HuH-7 (cell line): ENCODE measurements around the gene FOXA1.
A peak's percentile ranks its signal among the peaks of the same experiment; 100 is the strongest.

ENCODE experiments used
- DNase-seq: peaks from one replicate; pipeline ENCODE4 v3.0.0; 2011; ENCODE audit warnings: low spot score

The FOXA1 gene

DNA sequence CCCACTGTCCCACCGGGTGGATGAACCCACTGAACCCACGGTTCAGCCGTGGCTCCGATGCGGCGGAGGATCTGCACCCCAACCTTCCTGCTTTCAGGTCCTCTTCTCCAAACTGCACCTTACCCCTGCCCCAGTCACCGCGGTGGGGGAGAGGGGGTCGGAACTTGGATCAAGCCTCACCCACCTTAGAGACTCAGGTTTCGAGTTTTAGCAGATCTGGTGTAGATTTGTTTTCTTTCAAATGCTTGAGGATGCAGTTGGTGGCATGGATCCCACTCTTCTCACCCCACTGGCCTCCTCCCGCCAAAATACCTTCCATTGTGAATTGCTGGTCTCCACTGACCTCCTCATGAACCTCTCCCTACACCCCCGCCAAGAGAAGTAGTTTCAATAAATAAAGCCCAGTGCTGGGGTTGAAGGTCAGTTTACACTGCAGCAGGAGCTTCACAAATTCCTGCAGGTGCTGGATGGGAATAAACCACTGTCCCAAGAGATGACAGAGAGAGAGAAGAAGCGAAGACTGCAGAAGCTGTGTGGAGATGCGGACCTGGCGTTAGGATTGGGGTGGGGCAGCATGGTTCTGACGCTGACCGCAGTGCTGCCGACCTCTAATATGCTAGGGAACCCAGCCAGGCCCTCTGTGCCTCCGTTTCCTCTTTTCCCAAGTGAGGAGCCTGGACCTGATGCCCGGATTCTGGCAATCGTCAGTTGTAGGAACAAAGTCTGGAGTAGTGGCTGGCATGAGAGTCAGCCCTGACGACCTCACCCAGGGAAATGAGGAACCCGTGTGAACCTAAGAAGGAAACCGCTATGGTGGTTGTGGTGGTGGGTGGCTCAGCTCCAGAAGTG lies 7.8 kb upstream of the FOXA1 start:
- DNase-seq = peak; percentile 76

DNA sequence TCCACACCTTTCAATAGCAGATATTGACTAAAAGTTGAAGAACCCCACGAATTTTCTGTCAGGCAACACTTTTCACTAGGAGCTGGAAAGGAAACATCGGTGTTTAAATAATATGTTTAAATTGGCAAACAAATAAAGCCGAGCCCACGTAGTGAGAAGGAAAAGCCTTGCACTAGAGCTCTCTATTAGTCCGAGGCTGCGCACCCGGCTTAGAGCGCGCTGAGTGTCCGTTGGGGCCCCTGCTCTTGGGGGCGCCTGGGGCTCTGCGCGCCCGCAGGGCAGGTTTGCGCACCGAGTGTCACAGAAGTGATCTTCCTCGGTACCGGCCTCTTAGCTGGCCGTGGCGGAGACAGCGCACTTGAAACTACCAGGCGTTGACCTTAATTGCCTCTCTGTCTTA lies 6.8 kb upstream of the FOXA1 start:
- DNase-seq = no peak

DNA sequence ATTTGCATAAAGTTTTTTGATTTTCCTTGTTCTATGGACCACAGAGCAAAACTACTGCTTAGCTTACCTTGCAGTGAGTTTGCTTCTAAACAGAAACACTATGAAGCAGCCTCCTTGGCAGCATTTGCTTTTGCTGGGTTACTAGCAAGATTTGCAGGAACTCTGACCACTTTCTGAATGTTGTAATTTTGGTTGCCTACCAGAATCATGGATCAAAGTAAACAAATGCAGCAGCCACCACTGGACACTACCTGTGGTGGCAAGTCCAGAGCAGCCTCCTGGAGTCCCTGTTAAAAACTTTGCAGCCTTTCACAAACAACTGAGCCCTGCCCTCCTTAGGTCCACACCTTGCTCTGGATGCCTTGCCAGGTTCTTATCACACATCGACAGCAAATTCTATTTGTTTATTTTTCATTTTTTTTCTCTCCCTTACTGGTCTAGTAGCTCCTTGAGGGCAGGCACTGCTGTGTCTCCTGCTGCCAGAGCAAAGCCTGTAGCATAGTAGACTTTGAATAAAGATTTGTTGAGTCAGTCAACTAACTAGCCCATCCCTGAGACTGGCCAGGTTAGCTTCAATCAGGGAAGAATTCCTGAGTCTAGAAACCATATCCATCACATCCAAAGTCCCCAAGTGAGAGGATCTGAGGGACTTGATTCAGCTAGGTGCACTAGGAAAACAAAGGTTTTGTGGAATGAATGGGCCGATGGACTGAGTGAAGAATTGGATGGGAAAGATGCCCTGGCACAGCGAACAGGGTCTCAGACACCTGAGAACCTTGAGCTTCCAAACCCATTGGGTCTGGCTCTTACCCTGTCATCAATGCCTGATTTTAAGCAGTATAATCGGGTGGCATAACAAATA lies 6.1 kb upstream of the FOXA1 start:
- no peak for DNase-seq

DNA sequence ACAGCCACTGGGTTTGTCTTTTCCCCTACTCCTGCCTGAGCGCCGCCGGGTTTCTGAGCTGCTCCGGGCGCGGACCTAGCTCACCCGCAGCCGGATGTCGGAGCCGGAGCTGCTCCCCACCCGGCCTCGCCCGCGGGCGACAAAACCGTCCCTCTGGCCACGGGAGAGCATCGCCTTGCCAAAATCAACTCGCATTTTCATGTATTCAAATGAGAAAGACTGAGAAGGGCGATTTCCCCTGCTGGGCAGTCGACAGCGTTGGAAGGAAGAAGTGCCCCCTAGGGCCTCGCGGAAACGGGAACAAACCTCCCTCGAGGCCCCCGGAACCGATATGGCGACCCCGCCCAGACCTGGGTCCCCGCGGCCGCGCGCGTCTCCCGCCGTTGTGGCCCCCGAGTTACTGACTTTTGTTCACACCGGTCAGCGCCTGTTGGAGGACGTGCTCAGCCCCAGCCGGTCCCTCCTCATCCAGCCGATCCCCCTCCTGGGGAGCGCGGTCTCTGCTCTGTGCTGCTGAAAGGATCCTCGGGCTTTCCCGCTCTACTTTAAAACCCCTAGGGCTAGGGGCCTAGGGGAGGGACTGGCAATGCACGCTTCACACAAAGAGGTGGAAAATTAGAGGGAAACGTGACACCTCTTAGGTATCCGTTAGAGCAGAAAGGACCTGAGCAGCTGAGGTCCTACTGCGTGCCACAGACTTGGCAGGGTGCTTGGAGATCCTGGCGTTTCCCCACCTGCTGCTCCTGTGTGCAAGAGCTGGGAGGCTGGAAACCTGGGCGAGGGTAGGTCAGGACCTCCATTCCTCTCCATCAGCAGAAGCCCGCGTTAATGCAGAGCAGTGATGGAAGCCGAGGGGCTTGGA lies 4.7 kb upstream of the FOXA1 start:
- no peak for DNase-seq

DNA sequence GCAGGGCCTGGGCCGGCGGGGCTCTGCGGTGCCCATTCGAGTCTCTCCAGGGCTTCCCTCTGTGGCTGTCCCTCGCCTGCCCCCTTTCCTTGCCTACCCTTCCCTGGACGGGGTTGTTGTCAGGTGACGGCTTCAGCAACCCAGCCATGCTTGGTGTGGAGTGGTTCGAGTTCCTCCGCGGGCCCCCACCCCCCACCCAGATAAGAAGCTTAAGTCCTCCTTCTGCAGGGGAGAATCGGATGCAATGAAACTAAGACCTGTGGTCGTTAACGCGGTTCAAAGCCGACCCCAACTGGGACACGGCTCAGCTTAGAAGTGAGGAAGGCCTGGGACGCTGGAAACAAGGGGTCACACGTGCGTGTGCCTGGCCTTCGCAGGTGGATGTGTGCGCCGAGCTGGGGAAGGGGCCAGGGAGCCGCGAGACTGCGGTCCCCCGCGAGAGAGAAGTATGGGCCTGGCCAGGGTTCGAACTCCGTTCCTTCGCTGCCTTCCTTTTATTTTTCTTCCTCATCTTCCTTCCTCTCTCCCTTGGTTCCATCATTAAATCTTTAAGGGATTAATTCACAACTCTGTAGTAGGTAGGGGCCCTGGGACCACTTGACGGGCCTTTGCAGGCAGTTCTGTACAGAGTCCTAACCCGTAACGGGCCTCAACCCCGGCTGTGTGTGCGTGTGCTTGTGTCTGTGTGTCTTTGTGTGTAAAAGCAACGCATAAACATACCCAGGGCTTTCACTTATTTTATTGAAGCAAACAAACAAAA lies 3.9 kb upstream of the FOXA1 start:
- no peak for DNase-seq

DNA sequence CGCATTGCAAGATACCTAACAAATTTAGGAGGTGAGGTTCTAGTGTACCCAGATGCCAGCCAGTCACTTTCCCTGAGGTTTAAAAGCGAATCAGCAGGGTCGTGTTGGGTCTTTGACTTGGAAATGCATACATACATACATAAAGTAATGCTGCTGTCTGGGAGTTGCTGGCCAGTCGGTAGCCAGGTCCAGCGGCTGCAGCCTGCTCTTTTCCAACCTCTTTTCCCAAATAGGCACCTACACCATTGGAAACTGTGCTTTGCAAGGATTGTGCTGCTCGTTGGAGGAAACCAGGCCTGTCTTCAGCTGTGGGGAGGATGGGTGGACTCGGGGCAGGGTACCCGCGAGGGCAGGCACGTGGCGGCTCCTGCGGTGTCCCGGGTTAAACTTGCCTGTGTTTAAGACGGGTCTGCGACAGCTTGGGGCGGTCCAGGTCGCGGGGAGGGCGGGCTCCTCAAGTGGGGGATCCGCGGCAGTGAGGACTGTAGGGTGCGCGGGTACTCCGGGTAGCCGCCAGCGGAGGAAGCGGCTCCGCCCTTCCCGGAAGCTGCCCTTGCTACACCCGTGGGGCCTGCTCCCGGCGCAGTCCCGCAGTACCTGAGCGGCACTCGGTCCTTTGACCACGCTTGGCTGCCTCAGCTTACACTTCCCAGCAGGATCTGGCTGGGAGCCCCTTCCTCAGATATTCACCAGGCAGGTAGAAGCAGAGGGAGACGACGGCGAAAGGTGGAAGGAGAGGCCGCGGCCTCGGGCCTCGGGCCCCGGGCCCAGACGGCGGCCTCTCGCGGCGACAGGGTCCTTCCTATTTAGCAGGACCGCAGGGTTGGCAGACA lies 3.1 kb upstream of the FOXA1 start:
- no peak for DNase-seq

DNA sequence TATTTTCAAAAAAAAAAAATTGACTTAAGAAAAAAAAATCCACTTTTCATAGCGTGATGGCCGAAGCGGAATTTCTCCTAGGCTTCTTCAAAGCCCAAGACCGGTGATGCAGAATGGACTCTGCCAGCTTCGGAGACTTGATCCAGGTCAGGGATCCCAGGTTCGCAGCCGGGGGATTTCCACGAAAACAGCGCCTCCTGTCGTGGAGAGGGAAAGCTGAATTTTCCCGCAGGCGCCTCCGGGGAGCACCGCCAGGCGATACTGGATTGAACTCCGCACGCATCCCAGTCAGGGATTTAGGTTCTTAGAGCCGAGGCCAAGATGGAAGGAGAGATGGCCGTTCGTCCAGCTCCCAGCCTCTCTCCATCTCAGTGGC lies 2.5 kb upstream of the FOXA1 start:
- no peak for DNase-seq

DNA sequence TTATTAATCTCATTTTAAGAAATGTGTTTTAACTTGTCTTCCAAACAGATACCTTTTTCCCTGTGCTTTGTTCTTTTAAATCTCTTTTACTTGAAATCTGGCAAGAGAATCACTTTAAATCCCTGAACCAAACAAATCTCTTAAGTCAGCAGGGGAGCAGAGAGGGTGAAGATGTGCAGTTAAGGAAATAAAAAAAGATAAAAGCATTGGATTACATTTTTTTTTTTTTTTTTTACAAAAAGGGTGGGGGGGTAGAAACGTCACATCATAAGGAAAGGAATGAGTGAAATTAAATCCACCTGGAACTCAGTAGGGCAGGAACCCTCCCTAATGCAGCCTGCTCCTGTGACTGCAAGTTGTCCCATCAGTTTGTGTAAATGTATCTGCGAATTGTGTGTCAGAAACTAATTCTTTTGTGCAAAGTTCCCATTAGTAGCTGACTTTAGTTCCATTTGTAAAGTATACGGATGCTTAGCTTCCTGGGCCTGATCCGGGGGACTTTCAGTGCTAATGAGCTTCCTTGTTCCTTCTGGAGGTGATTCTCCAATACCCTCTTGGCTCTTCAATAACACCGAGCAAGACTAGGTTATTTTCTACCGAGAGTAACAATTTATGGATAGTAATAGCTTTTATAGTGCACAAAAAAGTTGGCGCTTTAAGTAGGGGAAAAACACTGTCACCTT lies 1.9 kb upstream of the FOXA1 start:
- DNase-seq = no peak

DNA sequence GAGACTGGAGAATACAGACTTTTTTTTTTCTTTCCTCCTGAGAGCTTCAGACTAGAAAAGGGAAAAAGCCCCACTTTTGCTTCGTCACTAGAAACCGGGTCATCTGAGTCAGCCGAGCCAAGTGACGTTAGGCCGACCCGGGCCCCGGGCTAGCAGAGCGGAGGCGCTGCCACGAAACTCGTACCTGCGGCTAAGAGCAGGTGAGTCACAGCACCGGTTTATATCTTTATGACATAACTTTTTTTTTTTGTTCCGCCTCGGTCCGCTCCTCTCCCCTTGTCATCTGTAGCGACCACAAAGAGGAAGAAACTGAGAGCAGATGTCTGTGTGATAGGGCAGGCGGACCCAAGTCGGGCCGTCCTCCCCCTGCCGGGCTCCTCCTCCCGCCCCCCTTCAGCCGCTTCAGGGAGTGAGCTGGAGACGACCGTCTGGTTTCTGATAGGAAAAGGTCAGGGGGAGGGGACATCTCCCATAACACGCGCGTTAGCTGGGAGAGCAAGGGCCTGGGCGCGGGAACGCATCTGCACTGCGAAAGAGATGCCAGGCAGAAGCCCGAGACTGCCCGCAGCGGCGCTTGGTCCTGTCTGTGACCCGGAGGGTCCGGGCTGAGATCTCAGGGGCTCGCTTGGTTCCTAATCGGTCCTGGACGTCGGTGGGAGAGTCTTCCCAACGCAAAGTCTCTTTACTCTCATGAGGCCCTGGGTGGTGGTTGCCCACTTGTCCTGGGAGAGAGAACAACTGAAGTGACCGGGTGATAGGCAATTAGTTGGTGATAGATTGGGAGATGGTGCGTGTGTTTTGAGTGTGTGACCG lies 966 bp upstream of the FOXA1 start:
- DNase-seq = peak; percentile 91

DNA sequence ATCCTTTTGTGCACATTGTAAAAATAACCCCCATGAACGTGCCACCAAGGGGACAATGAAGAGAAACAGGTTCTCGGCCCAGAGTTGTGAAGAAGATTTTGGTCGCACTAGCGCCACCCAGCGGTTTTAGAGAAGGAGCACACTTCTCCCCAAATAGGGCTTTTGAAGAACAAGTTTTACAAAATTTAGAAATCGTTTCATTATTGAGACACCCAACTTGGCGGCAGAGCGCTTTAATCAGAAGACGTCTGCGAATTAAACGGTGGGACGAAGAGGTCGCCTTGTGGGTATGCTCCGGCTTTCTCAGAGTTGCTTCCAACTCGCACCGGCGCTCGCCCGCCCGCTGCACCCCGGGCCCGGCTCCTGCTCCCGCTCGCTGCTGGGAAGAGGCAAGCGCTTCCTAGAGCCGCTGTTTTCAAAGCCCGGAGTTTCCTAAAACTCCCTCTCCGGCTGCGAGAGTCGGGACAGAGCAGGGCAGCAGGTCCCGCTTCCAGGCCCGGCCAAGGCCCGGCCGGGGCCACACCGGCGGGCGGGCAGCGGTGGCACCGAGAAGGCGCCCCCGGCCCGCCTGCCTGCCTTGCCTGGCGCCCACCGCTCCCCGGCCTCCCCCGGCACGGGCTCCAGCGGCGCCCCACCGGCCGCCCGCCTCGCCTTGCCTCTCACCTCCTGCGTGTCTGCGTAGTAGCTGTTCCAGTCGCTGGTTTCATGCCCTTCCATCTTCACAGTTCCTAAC lies 645 bp downstream of the FOXA1 start:
- peak; percentile 67 for DNase-seq

DNA sequence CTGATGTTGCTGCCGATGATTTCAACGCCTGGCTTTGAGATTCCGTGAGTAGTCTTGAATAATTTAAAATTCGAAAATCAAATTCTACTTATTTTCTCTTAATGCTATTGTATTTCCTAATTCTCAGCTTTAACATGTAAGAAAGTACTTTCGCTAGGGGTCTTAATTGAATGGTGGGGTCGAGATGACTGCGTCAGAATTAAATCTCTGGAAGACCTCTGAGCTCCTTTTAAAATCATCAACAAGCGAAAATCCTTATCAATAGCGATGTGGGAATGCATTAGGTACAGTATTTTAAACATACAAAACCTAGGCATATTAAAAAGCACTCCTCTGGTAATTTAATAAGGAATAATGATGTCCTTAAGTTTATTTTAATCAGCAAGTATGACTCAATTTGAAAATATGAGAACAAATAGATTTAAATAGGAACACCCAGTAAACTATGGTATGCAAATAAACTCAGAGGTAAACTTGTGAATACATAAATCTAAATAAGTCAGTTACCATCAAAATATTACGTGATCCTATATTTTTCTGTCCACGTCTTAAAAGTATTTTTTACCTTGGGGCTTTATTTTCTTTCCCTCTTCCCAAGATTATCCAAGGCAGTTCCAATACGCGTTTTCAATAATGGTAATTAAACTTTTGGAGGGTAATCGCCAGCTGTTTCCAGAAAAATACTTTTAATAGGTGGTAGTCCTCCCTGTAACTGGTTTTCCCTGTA lies 1.4 kb downstream of the FOXA1 start:
- no peak for DNase-seq

DNA sequence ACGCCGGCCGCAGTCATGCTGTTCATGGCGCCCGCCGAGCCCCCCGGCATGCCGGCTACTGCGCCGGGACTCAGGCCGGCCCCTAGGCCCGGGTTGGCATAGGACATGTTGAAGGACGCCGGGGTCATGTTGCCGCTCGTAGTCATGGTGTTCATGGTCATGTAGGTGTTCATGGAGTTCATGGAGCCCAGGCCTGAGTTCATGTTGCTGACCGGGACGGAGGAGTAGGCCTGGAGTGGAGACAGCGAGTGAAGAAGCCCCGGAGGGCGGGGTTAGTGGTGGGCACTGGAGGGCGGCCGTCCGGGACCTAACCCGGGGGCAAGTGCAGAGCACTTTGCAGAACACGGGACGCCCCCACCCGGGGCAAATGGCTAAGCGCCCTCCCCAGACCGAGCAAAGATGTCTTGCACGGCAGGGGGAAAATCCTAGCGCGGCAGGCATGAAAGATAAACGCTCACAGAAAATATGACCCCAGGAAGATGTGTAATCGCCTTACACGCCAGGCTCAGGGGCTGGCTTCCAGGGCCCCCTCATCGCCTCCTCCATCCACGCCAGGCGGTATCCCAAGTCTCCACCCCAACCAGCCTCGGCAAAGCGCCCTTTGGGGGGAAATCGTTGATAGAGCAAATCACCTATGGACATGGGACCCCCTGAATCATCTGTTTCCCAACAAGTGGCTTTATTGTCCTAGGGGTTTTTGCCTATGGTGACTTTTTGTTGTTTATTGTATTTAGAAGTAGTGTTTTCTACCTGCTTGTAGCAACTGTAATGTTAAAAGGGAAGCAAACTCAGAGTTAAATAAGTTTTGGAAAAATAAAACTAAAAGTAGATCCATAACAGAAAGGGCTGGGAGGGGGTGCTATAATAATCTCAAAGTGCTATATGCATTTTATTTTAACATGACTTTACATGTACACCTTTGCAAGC lies 2.3 kb downstream of the FOXA1 start:
- DNase-seq = peak; percentile 62

DNA sequence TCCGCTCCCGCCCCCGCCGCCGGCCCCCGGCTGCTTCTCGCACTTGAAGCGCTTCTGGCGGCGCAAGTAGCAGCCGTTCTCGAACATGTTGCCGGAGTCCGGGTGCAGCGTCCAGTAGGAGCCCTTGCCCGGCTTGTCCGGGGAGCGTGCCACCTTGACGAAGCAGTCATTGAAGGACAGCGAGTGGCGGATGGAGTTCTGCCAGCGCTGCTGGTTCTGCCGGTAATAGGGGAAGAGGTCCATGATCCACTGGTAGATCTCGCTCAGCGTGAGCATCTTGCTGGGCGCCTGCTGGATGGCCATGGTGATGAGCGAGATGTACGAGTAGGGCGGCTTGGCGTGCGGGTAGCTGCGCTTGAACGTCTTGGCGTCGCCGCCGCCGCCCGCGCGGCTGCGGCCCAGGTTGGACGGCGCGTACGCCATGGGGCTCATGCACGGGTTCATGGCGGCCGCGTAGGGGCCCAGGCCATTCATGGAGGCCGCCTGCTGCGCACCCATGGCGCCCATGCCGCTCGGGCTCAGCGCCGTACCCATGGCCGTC lies 3.0 kb downstream of the FOXA1 start:
- DNase-seq = no peak

DNA sequence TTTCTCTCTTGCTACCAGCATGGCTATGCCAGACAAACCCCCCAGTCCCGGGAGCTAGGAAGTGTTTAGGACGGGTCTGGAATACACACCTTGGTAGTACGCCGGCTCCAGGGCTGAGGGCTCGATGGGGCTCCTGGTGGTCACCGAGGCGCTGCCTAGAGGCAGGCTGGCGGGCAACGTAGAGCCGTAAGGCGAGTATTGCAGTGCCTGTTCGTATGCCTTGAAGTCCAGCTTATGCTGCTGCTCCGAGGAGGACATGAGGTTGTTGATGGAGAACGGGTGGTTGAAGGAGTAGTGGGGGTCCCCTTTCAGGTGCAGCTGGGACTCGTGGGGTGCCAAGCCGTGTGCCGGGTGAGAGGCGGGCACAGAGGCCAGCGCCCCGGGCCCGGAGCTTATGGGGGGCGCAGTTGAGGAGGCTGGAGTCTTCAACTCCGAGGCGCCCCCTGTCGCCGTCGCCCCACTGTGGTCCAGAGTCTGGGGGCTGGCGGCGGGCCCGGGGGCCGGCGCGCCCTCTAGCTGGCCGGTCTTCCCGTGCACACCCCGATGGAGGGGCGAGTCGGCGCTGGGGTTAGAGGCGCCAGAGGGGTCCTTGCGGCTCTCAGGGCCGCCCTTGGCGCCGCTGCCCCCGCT lies 3.6 kb downstream of the FOXA1 start:
- peak; percentile 62 for DNase-seq

DNA sequence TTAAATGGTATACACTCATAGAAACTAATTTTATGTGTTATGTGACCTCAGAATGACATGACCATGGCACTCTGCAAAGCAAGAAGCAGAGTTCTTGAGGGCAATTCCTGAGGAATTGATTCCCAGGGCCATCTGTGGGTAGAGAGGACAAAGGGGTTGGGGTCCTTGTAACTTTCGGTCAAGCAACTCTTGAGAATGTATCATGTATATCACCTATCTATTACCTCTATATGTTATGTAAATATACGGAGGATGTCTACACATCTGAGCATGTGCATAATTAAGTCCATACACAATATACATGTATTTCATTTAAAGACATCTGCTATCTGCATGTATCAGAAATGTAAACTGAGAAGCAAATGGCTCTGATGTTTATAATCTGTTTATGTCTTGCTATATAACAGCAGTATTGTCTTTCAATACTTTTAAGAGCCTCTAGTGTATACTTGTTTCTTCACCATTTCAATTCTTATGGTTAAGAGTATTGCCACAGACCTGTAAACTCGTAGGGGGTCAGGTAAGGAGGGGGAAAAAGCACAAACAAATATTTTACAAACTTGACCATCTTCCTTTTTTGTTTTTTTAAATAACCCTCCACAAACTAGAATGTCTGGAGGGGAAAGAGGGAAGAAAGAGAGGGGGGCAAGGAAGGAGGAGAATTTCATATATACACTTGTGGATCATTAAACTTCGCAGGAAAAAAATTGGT lies 4.5 kb downstream of the FOXA1 start:
- no peak for DNase-seq
